Natural killer cell (primary cell): ENCODE results near the gene ARHGAP24. TPM values are rescaled to one million over a fixed set of nuclear protein-coding genes. Genes with fewer than 3 reads are reported as not detected.

Experiments
- ATAC-seq, 3 donors: fragments of 150-1000 bp in 2 of 3; fragments of 200-7000 bp in 1 of 3; cut with Tn5 transposase; 1 replicate in 1 of 3; 2 replicates in 2 of 3; pipeline ENCODE4 v1.10.0; 2021; ENCODE audit warnings: mild to moderate bottlenecking in 2 of 3, moderate library complexity in 2 of 3
- DNase-seq, 2 donors: peaks; one replicate each; pipeline versions ENCODE4 v3.0.0 to v3.0.0-alpha.2; 2013 to 2021; ENCODE audit warnings: mixed read lengths in 1 of 2
- H3K27ac ChIP-seq: one replicate; pipeline ENCODE4 v1.5.1; 2013; ENCODE audit warnings: mild to moderate bottlenecking, low read length
- H3K27me3 ChIP-seq: one replicate; pipeline ENCODE4 v1.6.1; 2013; ENCODE audit warnings: low read length; ENCODE audit not compliant: control insufficient read depth, insufficient read depth
- H3K36me3 ChIP-seq: one replicate; pipeline ENCODE4 v1.6.1; 2013; ENCODE audit warnings: low read length; ENCODE audit not compliant: control insufficient read depth, insufficient read depth
- H3K4me1 ChIP-seq: one replicate; pipeline ENCODE4 v1.6.1; 2013; ENCODE audit warnings: low read length; ENCODE audit not compliant: control insufficient read depth, insufficient read depth
- H3K4me3 ChIP-seq: one replicate; pipeline ENCODE4 v1.5.1; 2013; ENCODE audit warnings: low read length
- H3K9me3 ChIP-seq: one replicate; pipeline ENCODE4 v1.6.1; 2013; ENCODE audit warnings: low read length; ENCODE audit not compliant: control insufficient read depth, insufficient read depth
- H3K27ac Mint-ChIP-seq, 2 donors: one replicate each; pipeline ENCODE4 v1.8.0; 2022; ENCODE audit warnings: mild to moderate bottlenecking in 2 of 2, mixed read lengths in 2 of 2, moderate library complexity in 1 of 2
- H3K27me3 Mint-ChIP-seq, 2 donors: one replicate each; pipeline ENCODE4 v1.8.0; 2022; ENCODE audit warnings: low read depth in 2 of 2, mixed read lengths in 2 of 2
- H3K36me3 Mint-ChIP-seq: one replicate; pipeline ENCODE4 v1.8.0; 2022; ENCODE audit warnings: mixed read lengths
- H3K4me1 Mint-ChIP-seq, 2 donors: one replicate each; pipeline ENCODE4 v1.8.0; 2022; ENCODE audit warnings: mixed read lengths in 2 of 2
- H3K4me3 Mint-ChIP-seq: one replicate; pipeline ENCODE4 v1.8.0; 2022; ENCODE audit warnings: mild to moderate bottlenecking, moderate library complexity, mixed read lengths
- H3K9me3 Mint-ChIP-seq, 2 donors: one replicate each; pipeline ENCODE4 v1.8.0; 2022; ENCODE audit warnings: mixed read lengths in 2 of 2
- CTCF ChIP-seq: fragments of 200-600 bp; IDR thresholded peaks from one replicate; pipeline ENCODE4 v1.8.0; 2022; ENCODE audit warnings: antibody characterized with exemption
- WGBS: methylation state at CpG from one replicate; pipeline ENCODE4 v1.1.7; 2013; ENCODE audit warnings: missing lambda C conversion rate; ENCODE audit not compliant: insufficient coverage; 5-methylcytosine and 5-hydroxymethylcytosine counted together
- intact Hi-C: fragments of 100-400 bp; cut with micrococcal nuclease; formaldehyde crosslinking; loops from one replicate; pipeline ENCODE4 v1.14.2; 2022
- total RNA-seq, 4 donors: library from RNA; stranded (reverse); fragments of 120-200 nt in 1 of 4; gene quantifications; one replicate each; pipeline versions ENCODE4 v1.2.3 to v1.2.4, GENCODE V29; 2013 to 2022

Gene ARHGAP24
- total RNA-seq, 3 donors from 2014 or later (not counting 1 experiment from before 2014, with no cell fraction given), result 1.7 to 3.6 (median 1.7) TPM

GRCh38 chr4:85952528-85952927 lies 477.6 kb downstream of the ARHGAP24 start:
- no peaks in the 10 kb centered on the region for H3K27me3 Mint-ChIP-seq
- WGBS, result no CpG with 5 or more reads among the region's 3 CpGs
- H3K9me3 ChIP-seq, result peaks cover 4% of the 10 kb centered on the region
- H3K27me3 ChIP-seq, result no peaks in the 10 kb centered on the region
- H3K4me1 ChIP-seq, result no peaks in the 10 kb centered on the region
- H3K4me3 ChIP-seq, result no peak overlapping the region
- DNase-seq, result no peak
- no peak overlapping the region for H3K4me3 Mint-ChIP-seq
- peaks cover 4 to 10% of the 10 kb centered on the region in 2 donors for H3K9me3 Mint-ChIP-seq
- no peak overlapping the region for H3K27ac Mint-ChIP-seq
- H3K36me3 Mint-ChIP-seq, result no peaks in the 10 kb centered on the region
- no peak for ATAC-seq
- no peaks in the 10 kb centered on the region for H3K4me1 Mint-ChIP-seq
- intact Hi-C loops, result no loop called here
- no peaks in the 10 kb centered on the region for H3K36me3 ChIP-seq
- no peak for TF ChIP-seq CTCF
- no peak overlapping the region for H3K27ac ChIP-seq

- no peak overlapping the region for H3K4me3 Mint-ChIP-seq
- TF ChIP-seq CTCF, result no peak
- no peaks in the 10 kb centered on the region for H3K4me1 Mint-ChIP-seq
- H3K36me3 Mint-ChIP-seq, result no peaks in the 10 kb centered on the region
- no peak for DNase-seq
- H3K27ac Mint-ChIP-seq, result no peak overlapping the region
- H3K9me3 Mint-ChIP-seq, result peaks cover 4 to 10% of the 10 kb centered on the region in 2 donors
- no peak for ATAC-seq
- Histone ChIP-seq H3K4me3 (no peak overlapping the region), H3K27me3 (no peaks in the 10 kb centered on the region), H3K36me3 (no peaks in the 10 kb centered on the region), H3K4me1 (no peaks in the 10 kb centered on the region), H3K9me3 (peaks cover 4% of the 10 kb centered on the region), H3K27ac (no peak overlapping the region)
- intact Hi-C loops, result no loop called here
- 79% methylated on average over 3 of the region's 3 CpGs for WGBS
- H3K27me3 Mint-ChIP-seq, result no peaks in the 10 kb centered on the region
Observed at GRCh38 chr4:85952972-85953650, 478.2 kb downstream of the ARHGAP24 start.

GRCh38 chr4:85953651-85954018 lies 478.7 kb downstream of the ARHGAP24 start:
- intact Hi-C loops, result no loop called here
- TF ChIP-seq CTCF, result no peak

More at GRCh38 chr4:85953651-85954018, 478.7 kb downstream of the ARHGAP24 start:
- no peaks in the 10 kb centered on the region for H3K36me3 ChIP-seq
- Mint-ChIP-seq H3K36me3 (no peaks in the 10 kb centered on the region), H3K27ac (no peak overlapping the region), H3K4me1 (no peaks in the 10 kb centered on the region), H3K27me3 (no peaks in the 10 kb centered on the region), H3K4me3 (no peak overlapping the region), H3K9me3 (peaks cover 4 to 10% of the 10 kb centered on the region in 2 donors)
- ATAC-seq (no peak), DNase-seq (no peak)
- H3K27me3 ChIP-seq, result no peaks in the 10 kb centered on the region
- no peak overlapping the region for H3K4me3 ChIP-seq
- H3K9me3 ChIP-seq, result peaks cover 4% of the 10 kb centered on the region
- H3K27ac ChIP-seq, result no peak overlapping the region
- no peaks in the 10 kb centered on the region for H3K4me1 ChIP-seq
- 82% methylated on average over 3 of the region's 3 CpGs for WGBS
